Gastroesophageal sphincter (tissue), 4 donors: ENCODE data around the gene TRIM2. TPM values are rescaled to one million over a fixed set of nuclear protein-coding genes. Genes with fewer than 3 reads are reported as not detected.

Experiments used
- ATAC-seq: fragments of 150-250 bp; one replicate; pipeline ENCODE4 v1.9.1; 2016; ENCODE audit warnings: mild to moderate bottlenecking, moderate library complexity
- H3K27ac ChIP-seq, 4 donors: fragments of 200-600 bp; sonication (generic) in 3 of 4; 1 replicate in 3 of 4; 2 replicates in 1 of 4; pipeline ENCODE4 v1.5.1; 2016 to 2019
- H3K27me3 ChIP-seq: fragments of 200-600 bp; sonication (generic); one replicate; pipeline ENCODE4 v1.5.1; 2019
- H3K36me3 ChIP-seq, 2 donors: fragments of 200-600 bp; sonication (generic); one replicate each; pipeline ENCODE4 v1.5.1; 2019; ENCODE audit warnings: control low read depth in 1 of 2
- H3K4me1 ChIP-seq, 3 donors: fragments of 200-600 bp; sonication (generic); 1 replicate in 2 of 3; 2 replicates in 1 of 3; pipeline ENCODE4 v1.5.1; 2016 to 2019; ENCODE audit warnings: control low read depth in 2 of 3
- H3K4me3 ChIP-seq, 2 donors: fragments of 200-600 bp; sonication (generic); one replicate each; pipeline ENCODE4 v1.5.1; 2019; ENCODE audit warnings: mild to moderate bottlenecking in 1 of 2, moderate library complexity in 1 of 2
- H3K9me3 ChIP-seq, 3 donors: fragments of 200-600 bp; sonication (generic); one replicate each; pipeline ENCODE4 v1.5.1; 2017 to 2019; ENCODE audit warnings: control low read depth in 2 of 3
- CTCF ChIP-seq, 4 experiments: fragments of 200-600 bp in 2 of 4; fragments of 450-650 bp in 2 of 4; sonication (generic) in 1 of 4; IDR thresholded peaks; one replicate each; pipeline ENCODE4 v1.5.1; 2017 to 2019; ENCODE audit warnings: antibody characterized with exemption in 4 of 4, mild to moderate bottlenecking in 2 of 4, moderate library complexity in 2 of 4
- EP300 ChIP-seq: sonication (generic); formaldehyde crosslinking; IDR thresholded peaks from one replicate; pipeline ENCODE4 v1.6.1; 2017; ENCODE audit warnings: antibody characterized with exemption, mild to moderate bottlenecking
- POLR2A ChIP-seq, 2 donors: fragments of 450-650 bp; IDR thresholded peaks; one replicate each; pipeline ENCODE4 v1.6.1; 2017; ENCODE audit warnings: antibody characterized with exemption in 2 of 2, mild to moderate bottlenecking in 2 of 2, moderate library complexity in 1 of 2
- POLR2AphosphoS5 ChIP-seq: sonication (generic); formaldehyde crosslinking; IDR thresholded peaks from one replicate; pipeline ENCODE4 v1.6.1; 2017; ENCODE audit warnings: antibody characterized with exemption
- WGBS, 2 donors: methylation state at CpG; one replicate each; pipeline ENCODE4 v1.1.5; 2018; ENCODE audit warnings: low coverage in 1 of 2; 5-methylcytosine and 5-hydroxymethylcytosine counted together
- total RNA-seq, 4 donors: library from RNA; depleted of rRNA; stranded (reverse); fragments of >200 nt; gene quantifications; one replicate each; pipeline ENCODE4 v1.1.0, GENCODE V29; 2016

Gene TRIM2
- total RNA-seq, 4 donors from 2014 or later, result 31.2 to 59.2 (median 44.4) TPM

DNA sequence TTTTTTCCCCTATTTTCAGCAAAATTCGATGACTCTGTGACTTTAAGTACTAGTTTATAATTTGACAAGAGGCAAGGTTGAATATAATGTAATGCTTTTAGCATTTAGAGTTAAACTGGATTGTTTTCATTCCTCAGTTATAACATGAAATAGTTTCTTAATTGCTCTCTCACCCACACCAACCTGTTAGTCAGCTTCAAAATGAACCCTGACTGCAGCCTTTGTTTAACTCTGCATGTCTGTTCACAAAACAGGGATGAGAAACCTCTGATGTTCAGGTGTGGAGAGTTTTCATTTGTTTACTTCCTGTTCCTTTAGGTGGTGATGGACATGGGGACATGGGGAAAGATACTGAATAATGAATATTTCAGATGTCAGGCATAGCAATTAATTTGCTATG, 90.4 kb downstream of the TRIM2 start:
- TF ChIP-seq POLR2A (IDR thresholded peaks at IDR 0.05), result no peak
- no peak for TF ChIP-seq EP300
- TF ChIP-seq POLR2AphosphoS5, result no peak
- no peak for TF ChIP-seq CTCF (IDR thresholded peaks at IDR 0.05)
- peaks cover 6 to 43% (median 12%) of the 10 kb centered on the region in 3 donors for H3K4me1 ChIP-seq
- H3K4me3 ChIP-seq, result no peak overlapping the region
- ATAC-seq, result no peak
- H3K36me3 ChIP-seq, result peaks cover 0 to 60% of the 10 kb centered on the region in 2 donors
- H3K27ac ChIP-seq, result no peak overlapping the region
- H3K9me3 ChIP-seq, result peaks cover 0 to 3% (median 0%) of the 10 kb centered on the region in 3 donors
- WGBS, 2 donors, result 69 to 86% methylated on average over 1 of the region's 1 CpG
- no peaks in the 10 kb centered on the region for H3K27me3 ChIP-seq

- H3K27me3 ChIP-seq, result no peaks in the 10 kb centered on the region
- H3K36me3 ChIP-seq, result peaks cover 0 to 60% of the 10 kb centered on the region in 2 donors
- TF ChIP-seq CTCF (IDR thresholded peaks at IDR 0.05), result no peak
- no peak for TF ChIP-seq POLR2A (IDR thresholded peaks at IDR 0.05)
- TF ChIP-seq EP300, result no peak
- TF ChIP-seq POLR2AphosphoS5, result no peak
- peaks cover 0 to 10% (median 0%) of the 10 kb centered on the region in 3 donors for H3K9me3 ChIP-seq
- H3K4me1 ChIP-seq, result peaks cover 6 to 43% (median 12%) of the 10 kb centered on the region in 3 donors
- no peak for ATAC-seq
- WGBS, 2 donors, result 80 to 92% methylated on average over 1 to 2 of the region's 40 CpGs
- peak overlapping the region in 1 of 4 donors; percentile 54 for H3K27ac ChIP-seq
- no peak overlapping the region for H3K4me3 ChIP-seq
These were observed 91.0 kb downstream of the TRIM2 start for GRCh38 chr4:153295131-153295755.

- peak overlapping the region in 2 of 4 donors; percentile 13 to 54 for H3K27ac ChIP-seq
- no peak overlapping the region for H3K4me3 ChIP-seq
- TF ChIP-seq EP300 (no peak), POLR2AphosphoS5 (peak; percentile 50), CTCF (IDR thresholded peaks at IDR 0.05) (no peak), POLR2A (IDR thresholded peaks at IDR 0.05) (no peak)
- peaks cover 0 to 10% (median 0%) of the 10 kb centered on the region in 3 donors for H3K9me3 ChIP-seq
- ATAC-seq, result peak; percentile 70
- no peaks in the 10 kb centered on the region for H3K27me3 ChIP-seq
- WGBS, 2 donors, result 34 to 38% methylated on average over 6 to 11 of the region's 11 CpGs
- H3K4me1 ChIP-seq, result peaks cover 6 to 43% (median 12%) of the 10 kb centered on the region in 3 donors
- H3K36me3 ChIP-seq, result peaks cover 0 to 60% of the 10 kb centered on the region in 2 donors
These were observed 92.0 kb downstream of the TRIM2 start for GRCh38 chr4:153296040-153296823.

DNA sequence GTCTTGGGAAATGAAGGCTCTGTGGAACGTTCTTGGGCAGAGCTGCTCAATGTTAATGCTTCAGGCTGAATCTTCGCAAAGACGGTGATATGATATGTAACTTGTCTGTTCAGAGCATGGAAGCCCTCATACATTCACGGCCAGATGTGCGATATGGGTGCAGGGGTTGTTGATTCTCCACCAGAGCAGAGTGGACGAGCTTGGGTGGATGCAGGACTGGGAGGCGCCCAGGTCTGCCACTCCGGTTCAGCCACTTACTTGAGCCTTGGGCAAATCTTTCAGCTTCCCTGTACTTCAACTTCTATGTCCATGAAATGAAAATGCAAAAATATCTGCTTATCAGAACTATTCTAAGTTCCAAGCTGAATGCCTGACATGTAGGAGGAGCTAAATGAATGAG, 92.9 kb downstream of the TRIM2 start:
- no peak for ATAC-seq
- H3K9me3 ChIP-seq, result peaks cover 0 to 10% (median 0%) of the 10 kb centered on the region in 3 donors
- peaks cover 6 to 43% (median 12%) of the 10 kb centered on the region in 3 donors for H3K4me1 ChIP-seq
- H3K27ac ChIP-seq, result peak overlapping the region in 3 of 4 donors; percentile 13 to 54 (median 21)
- no peak overlapping the region for H3K4me3 ChIP-seq
- 47 to 76% methylated on average over 8 of the region's 8 CpGs for WGBS, 2 donors
- TF ChIP-seq POLR2A (IDR thresholded peaks at IDR 0.05), result no peak
- peaks cover 0 to 55% of the 10 kb centered on the region in 2 donors for H3K36me3 ChIP-seq
- no peaks in the 10 kb centered on the region for H3K27me3 ChIP-seq

DNA sequence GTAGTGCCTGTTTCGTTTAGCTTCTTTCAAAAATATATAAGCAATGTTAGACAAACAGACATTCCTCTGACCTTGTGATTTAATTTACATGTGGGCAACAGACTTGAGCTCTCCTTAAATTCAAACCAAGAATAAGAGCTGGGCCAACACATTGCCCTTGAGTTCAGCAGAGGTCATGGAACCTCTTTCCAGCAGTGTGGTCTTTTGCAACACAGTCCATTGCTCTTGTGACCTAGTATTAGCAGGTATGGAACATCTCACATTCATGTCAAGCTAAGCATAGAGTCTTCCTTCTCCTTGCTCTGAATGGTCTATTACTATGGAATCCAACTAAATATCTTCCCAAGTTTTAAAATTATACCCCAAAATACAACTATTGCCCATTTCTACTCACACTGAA, 106.5 kb downstream of the TRIM2 start:
- 100% methylated on average over 1 of the region's 1 CpG for WGBS, 2 donors
- Histone ChIP-seq H3K27ac (no peak overlapping the region), H3K4me1 (peaks cover 0 to 6% (median 0%) of the 10 kb centered on the region in 3 donors), H3K4me3 (no peak overlapping the region), H3K9me3 (no peaks in the 10 kb centered on the region), H3K27me3 (no peaks in the 10 kb centered on the region), H3K36me3 (peaks cover 0 to 20% of the 10 kb centered on the region in 2 donors)
- ATAC-seq, result no peak
- TF ChIP-seq CTCF (IDR thresholded peaks at IDR 0.05), result no peak
- TF ChIP-seq POLR2AphosphoS5, result no peak
- TF ChIP-seq EP300, result no peak
- TF ChIP-seq POLR2A (IDR thresholded peaks at IDR 0.05), result no peak
